ENCODE measurements around the gene TMEM150C.
"Not testable (repeated sequence)": the region's sequence is repeated elsewhere in the genome, so short reads cannot be mapped to it uniquely, and the experiment has no call there.

The TMEM150C gene

DNA sequence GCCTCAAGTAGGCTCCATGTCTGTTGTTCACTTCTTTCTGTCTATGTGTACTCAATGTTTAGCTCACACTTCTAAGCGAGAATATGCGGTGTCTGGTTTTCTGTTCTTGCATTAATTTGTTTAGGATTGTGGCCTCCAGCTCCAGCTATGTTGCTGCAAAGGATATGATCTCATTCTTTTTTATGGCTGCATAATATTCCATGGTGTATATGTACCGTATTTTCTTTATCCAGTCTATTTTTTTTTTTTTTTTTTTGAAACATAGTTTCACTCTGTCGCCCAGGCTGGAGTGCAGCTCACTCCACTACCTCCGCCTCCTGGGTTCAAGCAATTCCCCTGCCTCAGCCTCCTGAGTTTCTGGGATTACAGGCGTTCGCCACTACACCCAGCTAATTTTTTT is 5.7 kb upstream of the TMEM150C start:
- no peak for DNase-seq

DNA sequence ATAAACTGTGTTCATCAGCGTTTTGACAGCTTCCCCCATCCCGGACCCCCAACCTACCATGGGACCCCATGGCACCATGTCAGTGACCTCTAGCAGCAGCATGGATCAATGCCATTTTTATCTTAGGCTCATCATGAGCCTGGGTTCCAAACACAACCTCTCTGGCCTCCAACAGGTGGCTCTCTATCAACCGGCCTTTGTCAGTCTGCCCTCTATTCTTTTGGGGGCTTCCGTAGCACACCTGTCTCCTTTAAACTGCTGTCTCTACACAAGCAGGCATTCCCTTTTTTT is 721 bp upstream of the TMEM150C start:
- DNase-seq = no peak

DNA sequence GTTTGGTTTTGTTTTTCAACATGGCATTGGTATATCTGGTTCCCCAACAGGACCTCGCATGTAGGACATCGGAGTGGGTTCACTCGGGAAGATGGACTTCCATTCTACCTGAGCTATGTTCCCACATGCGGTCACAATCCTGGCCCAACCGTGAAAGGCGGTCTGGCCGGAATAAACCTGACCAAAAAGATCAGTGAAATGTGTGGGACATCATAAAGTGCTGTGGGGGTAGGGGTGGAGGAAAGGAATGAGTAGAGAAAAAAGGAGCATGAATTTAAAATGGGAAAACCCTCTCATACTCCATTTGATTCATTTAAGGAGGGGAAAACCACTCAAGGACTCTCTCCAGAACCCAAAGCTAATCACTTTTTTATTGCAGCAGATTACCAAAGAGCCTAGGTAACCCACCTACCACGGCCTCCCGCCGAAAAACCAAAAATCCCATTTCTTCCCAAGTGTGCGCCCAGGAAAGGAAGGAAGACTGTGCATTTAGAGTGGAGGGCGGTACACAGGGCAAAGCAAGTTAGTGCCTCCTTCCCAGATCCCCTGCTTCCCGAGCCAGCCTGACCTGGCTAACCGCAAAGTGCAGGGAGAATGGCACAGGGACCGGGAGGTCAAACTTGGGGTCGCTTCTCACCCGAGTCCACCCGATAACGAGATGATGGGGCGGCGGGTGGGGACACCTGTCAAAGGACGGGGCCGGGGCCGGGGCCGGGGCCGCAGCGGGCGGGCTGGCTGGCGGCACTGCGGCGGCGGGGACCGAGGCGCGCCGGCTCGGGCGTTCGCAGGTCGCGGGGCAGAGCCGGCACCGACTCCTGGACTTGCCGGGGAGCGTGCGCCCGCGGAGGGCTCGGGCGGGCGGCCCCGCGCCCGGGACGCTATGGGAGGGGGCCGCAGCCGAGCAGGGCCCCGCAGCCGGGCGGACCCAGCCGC is 669 bp downstream of the TMEM150C start:
- no peak for DNase-seq

DNA sequence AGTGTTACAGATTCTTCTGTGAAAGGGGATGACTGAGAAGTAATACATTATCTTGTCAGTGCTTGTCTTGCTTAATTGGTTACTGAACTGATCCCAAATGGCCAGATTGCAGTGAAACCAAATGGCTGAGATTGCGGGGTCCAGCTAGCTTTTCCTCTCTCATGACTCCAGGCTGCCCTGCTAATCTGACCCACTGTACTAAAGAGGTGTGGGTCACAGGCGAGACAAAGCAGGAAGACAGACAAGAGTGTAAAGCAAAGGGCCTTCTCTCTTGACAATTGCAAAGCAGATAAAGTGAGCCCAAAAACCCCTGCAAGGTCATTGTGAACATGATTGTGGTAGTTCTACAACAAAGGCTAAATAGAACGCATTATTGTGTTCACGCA is 2.1 kb downstream of the TMEM150C start:
- DNase-seq = no peak

DNA sequence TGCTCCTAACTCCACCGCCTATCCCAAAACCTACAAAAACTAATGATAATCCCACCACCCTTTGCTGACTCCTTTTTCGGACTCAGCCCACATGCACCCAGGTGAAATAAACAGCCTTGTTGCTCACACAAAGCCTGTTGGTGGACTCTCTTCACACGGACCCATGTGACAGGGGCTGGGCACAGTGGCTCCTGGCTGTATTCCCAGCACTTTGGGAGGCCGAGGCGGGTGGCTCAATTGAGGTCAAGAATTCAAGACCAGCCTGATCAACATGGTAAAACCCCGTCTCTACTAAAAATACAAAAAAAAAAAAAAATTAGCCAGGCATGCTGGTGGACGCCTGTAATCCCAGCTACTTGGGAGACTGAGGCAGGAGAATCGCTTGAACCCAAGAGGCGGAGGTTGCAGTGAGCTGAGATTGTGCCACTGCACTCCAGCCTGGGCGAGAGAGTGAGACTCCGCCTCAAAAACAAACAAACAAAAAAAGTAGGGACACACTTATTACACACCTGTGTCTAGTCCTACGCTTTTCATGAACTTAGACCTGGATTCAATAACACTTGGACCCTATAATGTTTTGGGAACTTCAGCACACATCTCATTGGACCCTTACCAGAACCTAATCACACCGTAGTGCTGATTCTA is 2.6 kb downstream of the TMEM150C start:
- DNase-seq = not testable (repeated sequence)

DNA sequence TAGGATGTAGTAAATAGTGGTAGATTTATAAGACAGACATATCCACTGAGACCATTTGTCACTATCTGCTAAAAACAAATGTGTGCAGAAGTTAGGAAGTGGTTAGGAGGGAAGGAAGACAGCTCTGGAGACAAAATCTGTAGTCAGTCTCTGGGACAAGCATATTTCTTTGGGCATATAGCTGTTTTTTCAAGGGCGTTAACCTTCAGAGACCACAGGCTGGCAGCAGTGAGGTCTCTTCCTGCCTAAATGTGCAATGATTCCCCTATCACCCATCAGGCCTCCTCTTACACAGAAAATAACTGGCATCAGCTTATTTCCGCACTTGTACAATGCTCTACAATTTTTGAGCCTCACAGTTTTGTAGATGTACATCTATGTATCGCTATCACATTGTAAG is 6.5 kb downstream of the TMEM150C start:
- DNase-seq = no peak

DNA sequence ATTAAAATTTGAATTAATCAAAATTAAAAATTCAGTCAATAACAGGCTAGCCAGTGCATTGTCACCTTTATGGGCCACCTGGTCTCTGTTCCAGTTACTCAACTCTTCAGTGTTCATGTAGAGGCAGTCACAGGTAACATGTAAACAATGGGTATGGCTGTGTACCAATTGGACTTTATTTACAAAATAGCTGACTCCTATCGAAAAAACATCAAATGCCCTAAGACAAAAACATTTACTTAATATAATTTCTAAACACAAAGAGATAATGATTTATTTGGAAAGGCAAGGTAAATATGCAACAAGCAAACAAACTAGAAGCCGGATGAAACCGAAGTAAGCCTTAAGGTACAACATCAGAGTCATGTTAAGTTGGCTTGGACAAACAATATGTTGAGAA is 8.8 kb downstream of the TMEM150C start:
- DNase-seq = no peak

DNA sequence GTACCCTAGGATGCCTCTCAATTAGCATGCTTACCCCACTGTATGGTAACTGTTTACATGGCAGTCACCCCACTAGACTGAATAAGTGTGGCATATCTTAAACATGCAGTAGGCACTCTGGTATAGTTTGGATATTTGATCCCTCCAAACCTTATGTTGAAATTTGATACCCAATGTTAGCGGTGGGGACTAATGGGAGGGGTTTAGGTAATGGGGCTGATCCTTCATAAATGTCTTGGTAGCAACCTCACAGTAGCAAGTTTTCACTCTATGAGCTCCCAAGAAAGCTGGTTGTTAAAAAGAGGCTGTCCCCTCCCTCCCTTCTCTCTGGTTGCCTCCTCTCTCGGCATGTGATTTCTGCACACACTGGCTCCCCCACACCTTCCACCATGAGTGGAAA is 10.1 kb downstream of the TMEM150C start:
- DNase-seq = no peak

DNA sequence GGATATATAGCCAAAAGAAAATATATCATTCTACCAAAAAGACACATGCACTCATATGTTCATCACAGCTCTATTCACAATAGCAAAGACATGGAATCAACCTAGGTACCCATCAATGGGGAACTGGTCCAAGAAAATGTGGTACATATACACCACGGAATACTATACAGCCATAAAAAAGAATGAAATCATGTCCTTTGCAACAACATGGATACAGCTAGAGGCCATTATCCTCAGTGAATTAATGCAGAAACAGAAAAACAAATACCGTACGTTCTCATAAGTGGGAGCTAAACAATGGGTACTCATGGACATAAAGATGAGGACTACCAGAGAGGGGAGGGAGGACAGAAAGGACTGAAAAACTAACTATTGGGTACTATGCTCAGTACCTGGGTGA is 13.9 kb downstream of the TMEM150C start:
- DNase-seq = not testable (repeated sequence)

DNA sequence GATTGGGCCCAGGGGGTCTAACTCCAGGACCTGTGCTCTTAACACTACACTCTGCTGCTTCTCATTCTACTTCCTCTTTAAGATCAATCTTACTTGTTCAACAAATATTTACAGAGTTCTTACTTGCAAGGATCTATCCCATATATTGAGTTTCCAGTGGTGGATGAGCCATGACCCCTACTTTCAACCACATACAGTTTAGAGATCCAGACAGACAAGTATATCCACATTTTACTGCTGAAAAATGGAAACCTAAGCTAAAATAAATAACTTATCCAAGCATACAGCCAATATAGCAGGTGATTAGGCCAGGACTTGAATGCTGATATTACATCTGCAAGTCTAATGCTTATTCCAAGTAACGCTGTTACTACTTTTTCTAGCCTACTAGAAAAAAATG is 18.7 kb downstream of the TMEM150C start:
- no peak for DNase-seq

DNA sequence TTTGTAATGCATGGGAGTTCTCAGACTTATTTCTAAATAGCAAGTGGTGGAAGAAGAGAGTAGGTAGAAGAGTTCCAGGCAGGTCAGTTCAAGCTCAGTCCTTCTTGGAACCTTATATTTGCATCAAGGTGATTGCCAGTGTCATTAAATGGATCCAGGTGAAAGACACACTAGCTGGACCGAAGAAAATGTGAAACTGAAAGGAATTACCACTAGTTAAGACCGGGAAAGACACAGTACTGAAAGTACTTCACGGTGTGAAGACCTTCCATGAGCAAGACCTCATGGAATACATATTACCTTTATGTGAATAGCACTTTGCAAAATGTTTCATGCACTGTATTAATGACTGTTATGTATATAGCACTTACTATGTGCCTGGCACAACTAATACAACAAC is 19.1 kb downstream of the TMEM150C start:
- no peak for DNase-seq

DNA sequence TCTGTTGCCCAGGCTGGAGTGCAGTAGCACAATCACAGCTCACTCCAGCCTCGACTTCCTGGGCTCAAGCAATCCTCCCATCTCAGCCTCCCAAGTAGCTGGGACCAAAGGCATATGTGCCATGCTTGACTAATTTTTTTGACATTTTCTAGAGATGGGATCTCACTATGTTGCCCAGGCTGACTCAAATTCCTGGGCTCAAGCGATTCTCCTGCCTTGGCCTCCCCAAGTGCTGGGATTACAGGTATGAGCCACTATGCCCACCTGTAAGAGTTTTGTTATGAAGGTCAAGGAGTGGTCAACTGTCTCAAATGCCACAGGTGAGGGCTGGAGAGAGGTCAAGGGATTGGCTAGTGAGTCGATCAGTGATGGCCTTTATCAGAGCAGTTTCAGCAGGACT is 32.5 kb downstream of the TMEM150C start:
- no peak for DNase-seq

DNA sequence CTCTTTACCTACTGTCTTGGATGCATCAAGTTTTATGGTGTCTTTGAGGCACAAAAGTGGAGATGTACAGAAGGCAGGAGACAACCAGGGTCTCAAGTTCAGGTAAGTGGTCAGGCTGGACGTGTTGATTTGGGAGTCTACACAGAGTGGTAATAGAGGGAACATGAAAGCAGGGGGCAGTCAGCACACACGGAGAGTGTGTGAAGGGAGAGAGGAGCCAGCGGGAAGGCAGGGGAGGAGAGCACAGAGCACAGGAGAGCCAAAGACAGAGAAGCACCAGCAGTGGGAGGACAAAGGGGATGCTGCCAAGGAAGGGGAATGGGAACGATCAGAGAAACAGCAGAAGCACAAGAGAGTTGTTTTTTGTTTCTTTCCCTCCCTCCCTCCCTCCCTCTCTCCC is 32.9 kb downstream of the TMEM150C start:
- DNase-seq = no peak

DNA sequence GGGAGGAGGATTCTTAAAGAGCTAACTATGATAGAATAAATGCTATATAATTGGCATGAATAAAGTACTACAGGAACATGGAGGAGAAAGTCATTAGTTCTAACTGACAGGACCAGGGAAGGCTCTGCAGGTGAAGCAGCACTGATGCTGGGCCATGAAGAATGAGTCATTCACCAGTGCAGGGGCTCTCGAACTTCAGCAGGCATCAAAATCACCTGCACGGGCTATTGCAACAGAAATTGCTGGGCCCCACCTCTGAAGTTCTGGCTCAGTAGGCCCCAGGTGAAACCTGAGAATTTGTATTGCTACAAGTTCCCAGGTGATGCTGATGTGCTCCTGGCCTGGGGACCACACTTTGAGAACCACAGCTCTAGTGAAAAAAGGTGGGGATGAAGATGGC is 33.7 kb downstream of the TMEM150C start:
- DNase-seq = peak; percentile 77

DNA sequence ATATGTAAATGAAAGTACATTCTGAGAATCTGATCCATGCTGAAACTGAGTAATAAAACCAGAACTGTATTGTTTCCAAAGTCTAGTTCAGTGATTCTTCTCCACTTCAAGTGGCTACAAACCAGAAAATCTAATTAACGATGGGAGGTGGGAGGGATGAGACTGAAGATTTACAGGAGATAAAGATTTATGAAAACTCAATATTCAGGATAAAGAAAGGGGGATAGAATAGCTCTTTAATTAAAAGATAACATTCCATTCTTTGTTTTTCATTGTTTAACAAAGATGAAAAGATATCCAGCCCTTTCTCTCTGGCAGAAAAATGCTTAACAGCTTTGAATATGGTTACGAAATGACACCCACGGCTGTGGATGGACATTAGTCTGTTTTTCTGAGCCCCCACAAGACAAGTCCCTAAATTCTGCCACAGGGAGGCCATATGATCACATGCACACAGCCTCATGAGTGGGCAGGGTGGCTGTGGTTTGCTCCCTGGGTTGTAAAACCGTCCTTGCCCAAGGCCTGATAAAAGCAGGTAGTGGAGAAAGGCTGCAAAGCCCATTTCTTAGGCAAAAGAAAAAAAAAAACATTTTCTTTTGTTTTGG is 36.4 kb downstream of the TMEM150C start:
- no peak for DNase-seq

DNA sequence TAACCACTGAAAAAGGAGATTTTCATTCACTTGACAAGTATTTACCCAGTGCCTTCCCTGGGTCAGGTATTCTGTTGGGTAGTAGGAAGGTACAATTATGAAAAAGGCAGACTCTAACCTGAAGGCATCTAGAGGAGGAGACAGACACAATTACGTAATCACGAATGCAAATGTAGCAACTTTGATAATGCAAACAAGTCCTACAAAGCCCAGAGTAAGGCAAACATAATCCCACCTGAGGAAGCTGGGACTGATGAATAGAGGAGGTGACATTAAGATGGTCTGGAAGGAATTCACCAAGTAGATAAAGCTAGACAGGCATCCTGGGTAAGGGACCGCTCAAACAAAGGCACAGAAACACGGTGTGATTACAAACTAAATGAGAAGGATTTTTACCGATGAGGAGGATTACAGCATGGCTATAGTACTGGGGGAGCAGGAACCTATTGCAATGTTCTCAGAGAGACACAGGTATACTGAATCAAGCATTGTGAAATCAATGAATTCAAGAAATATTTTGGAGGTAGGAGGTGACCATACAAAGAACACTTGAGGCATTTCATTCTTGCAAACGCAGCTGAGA is 37.1 kb downstream of the TMEM150C start:
- DNase-seq = no peak

DNA sequence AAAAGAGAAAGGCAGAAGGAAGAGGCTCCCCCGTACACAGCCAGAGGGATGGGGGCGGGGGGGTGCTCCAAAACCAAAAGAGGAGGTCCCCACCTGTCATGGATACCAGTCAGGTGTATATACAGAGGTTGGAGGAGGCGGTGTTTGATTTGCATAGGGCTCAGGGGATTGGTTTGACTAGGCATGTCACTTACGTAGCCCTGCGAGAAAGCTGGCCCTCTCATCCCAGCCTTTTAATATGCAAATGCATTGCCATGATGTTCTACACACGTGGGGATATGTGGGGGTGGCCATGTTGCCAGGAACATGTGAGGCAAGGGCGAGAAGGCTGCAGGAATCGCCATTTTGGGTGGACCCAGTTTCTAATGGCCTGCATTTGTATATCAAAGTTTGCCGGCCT is 38.6 kb downstream of the TMEM150C start:
- peak; percentile 1 for DNase-seq

DNA sequence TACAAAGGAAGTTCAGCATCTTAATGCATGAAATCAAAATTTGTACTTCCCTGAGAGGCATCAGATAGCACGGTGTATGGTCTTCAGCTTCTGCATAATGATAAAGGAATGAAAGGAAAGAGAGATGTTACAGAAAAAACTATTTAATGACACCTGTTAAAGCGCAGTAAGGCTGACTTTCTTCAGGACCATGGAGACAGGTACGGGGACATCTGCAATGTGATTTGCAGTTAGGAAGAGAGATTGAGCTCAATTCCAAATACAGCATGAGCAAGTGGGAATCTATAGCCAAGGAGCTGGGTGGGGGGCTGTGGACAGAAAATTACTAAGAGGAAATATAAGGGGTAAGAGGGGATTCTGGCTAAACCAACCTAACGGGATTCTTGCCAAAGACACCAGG is 39.3 kb downstream of the TMEM150C start:
- DNase-seq = no peak

DNA sequence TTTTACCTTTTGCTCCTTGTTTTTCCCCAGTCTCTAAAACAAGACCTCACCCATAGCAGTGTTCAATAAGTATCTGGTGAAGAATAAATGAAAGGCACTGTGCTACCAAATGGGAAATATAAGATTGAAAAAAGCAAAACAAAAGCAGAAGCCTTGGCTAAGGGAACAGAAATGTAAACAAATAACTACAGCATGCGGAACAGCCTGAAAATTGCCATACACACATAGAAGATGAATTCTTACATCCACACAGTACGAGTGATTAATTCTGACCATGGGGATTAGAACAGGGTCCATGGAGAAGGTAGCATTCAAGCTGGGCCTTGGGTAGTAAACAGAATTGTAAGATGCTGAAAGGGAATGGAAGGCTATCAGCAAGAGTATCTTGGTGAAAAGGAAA is 40.5 kb downstream of the TMEM150C start:
- DNase-seq = no peak

DNA sequence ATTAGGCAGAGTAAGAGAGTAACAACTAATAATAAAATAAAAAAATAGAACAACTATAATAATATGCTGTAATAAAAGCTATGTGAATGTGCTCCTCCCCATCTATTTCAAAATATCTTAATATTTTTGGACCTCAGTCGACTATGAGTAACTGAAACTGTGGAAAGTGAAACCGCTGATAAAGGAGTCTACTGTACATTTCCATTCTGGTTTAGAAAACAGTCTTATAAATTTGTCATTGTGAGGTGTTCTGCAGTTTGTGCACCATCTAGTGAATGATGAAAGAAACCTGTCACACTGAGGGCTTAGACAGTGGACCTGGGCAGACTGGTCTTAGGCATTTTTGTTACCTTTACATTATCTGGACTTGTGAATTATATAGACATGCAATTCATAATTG is 42.0 kb downstream of the TMEM150C start:
- no peak for DNase-seq

DNA sequence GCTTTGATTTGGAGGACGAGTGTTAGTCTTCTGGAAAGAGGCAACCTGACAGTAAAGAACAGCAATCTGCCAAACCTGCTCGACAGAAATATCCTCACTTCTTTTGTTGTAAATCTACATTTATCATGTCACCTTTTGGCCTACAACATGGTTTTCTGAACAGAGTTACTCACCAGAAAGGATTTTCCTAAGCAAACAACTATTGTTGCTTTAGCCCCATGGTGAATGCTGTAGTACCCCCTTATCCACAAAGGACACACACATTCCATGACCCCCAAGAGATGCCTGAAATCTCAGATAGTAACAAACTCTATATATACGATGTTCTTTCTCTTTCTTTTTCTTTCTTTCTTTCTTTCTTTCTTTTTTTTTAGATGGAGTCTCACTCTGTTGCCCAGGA is 42.7 kb downstream of the TMEM150C start:
- no peak for DNase-seq

DNA sequence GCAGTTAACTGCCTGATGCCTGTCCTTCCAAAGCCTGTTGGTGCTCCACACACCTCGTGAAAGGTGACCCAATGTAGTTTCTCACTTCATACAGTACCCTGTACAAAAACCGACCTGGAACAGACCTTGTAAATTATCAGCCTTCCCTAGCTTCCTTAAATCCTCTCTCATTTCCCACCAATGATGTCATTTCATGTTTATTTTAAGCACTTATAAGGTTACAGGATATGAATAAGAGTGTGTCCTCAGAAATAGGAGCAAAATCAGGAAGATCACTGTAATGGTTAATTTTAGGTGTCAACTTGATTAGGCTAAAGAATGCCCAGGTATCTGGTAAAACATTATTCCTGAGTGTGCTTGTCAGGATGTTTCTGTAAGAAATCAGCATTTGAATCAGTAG is 44.7 kb downstream of the TMEM150C start:
- no peak for DNase-seq

DNA sequence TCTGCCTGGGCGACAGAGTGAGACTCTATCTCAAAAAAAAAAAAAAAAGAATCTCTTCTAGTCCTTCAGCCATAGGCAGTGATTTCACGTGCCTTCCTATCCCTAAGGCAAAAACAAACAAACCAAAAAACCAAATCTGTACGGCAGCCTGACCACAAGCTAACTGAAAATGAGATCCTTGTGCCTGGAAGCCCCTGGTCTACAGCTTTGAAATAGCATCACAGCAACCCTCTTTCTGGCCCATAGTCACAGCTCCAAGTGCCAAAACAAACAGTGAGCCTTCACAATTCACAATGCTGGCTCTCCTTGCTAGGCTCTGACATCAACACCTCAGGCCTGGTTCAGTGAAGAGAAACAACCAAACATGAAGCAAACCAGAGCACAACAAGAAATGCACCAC is 46.1 kb downstream of the TMEM150C start:
- peak; percentile 52 for DNase-seq

DNA sequence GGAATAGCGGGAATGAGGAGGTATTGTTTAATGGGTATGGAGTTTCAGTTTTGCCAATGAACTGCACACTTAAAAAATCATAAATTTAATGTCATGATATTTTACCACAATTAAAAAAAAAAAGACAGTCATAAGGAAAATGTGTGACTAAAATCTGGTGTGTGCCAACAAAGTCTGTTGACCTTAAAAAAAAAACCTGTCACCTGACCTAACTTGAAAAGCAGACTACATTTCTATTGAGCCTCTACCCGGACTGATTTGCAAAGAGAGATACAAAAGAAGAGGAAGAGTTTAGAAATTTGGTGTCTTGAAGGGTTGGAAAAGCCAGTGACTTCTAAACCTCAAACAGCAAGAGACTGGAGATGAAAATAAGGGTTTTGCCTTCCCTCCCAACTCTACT is 48.4 kb downstream of the TMEM150C start:
- DNase-seq = no peak
